ENCODE data around the gene CCDC88C. TPM values are rescaled to one million over a fixed set of nuclear protein-coding genes. Genes with fewer than 3 reads are reported as not detected.

Gene CCDC88C
- total RNA-seq, 1 experiment from 2014 or later, result 21.3 TPM

GRCh38 chr14:91327250-91327595 lies 90.4 kb downstream of the CCDC88C start:
- no peak for TF ChIP-seq REST (IDR thresholded peaks at IDR 0.05; ENCODE audit: insufficient read depth in 1 of 2, low read depth in 2 of 2, low read length in 1 of 2)
- no peak for TF ChIP-seq SIN3A (IDR thresholded peaks at IDR 0.05; ENCODE audit: borderline replicate concordance, insufficient read depth, low read depth, low read length)
- TF ChIP-seq TCF7L2 (IDR thresholded peaks at IDR 0.05; ENCODE audit: low read depth, low read length), result no peak
- TF ChIP-seq CTCF (IDR thresholded peaks at IDR 0.05), result no peak
- POLR2A ChIA-PET, result no interaction called here
- Histone ChIP-seq H3K9me3 (ENCODE audit: control insufficient read depth, insufficient read depth, low read depth, low read length) (no peaks in the 10 kb centered on the region), H3K27ac (ENCODE audit: low read length) (no peak overlapping the region), H3K4me3 (ENCODE audit: low read depth in 2 of 2, low read length in 2 of 2) (no peak overlapping the region), H3K36me3 (ENCODE audit: control insufficient read depth, insufficient read depth, low read length) (no peaks in the 10 kb centered on the region), H3K27me3 (ENCODE audit: control insufficient read depth, insufficient read depth, low read length) (no peaks in the 10 kb centered on the region), H3K4me1 (ENCODE audit: control insufficient read depth, insufficient read depth, low read length) (peaks cover 2% of the 10 kb centered on the region; the same call in 1 of the 2 replicates)
- DNase-seq (ENCODE audit: low read depth, low spot score), result no peak
- in situ Hi-C loops (cut with HindIII; ENCODE audit: low pct_unique_long_range_greater_than_20kb, low sequenced_read_pairs) (no loop called here), intact Hi-C loops (cut with micrococcal nuclease; ENCODE audit: unreplicated experiment) (no loop called here)
- CTCF ChIA-PET, result no interaction called here
- BruUV-seq (replicated peaks), result no TSS peak
- no peak for ATAC-seq

- ATAC-seq, result no peak
- intact Hi-C loops (cut with micrococcal nuclease; ENCODE audit: unreplicated experiment) (no loop called here), in situ Hi-C loops (cut with HindIII; ENCODE audit: low pct_unique_long_range_greater_than_20kb, low sequenced_read_pairs) (no loop called here)
- H3K27me3 ChIP-seq (ENCODE audit: control insufficient read depth, insufficient read depth, low read length), result no peaks in the 10 kb centered on the region
- H3K4me3 ChIP-seq (ENCODE audit: low read depth in 2 of 2, low read length in 2 of 2), result no peak overlapping the region
- H3K9me3 ChIP-seq (ENCODE audit: control insufficient read depth, insufficient read depth, low read depth, low read length), result no peaks in the 10 kb centered on the region
- TF ChIP-seq SIN3A (IDR thresholded peaks at IDR 0.05; ENCODE audit: borderline replicate concordance, insufficient read depth, low read depth, low read length) (no peak), TCF7L2 (IDR thresholded peaks at IDR 0.05; ENCODE audit: low read depth, low read length) (no peak), CTCF (IDR thresholded peaks at IDR 0.05) (no peak), POLR2AphosphoS5 (IDR thresholded peaks at IDR 0.05; ENCODE audit: low read depth, low read length) (no peak), REST (IDR thresholded peaks at IDR 0.05; ENCODE audit: insufficient read depth in 1 of 2, low read depth in 2 of 2, low read length in 1 of 2) (no peak)
- ChIA-PET POLR2A (no interaction called here), CTCF (no interaction called here)
- BruUV-seq (replicated peaks), result no TSS peak
- no peak overlapping the region for H3K27ac ChIP-seq (ENCODE audit: low read length)
- H3K36me3 ChIP-seq (ENCODE audit: control insufficient read depth, insufficient read depth, low read length), result no peaks in the 10 kb centered on the region
- DNase-seq (ENCODE audit: low read depth, low spot score), result no peak
- no peaks in the 10 kb centered on the region for H3K4me1 ChIP-seq (ENCODE audit: control insufficient read depth, insufficient read depth, low read length)
These were observed 90.9 kb downstream of the CCDC88C start for GRCh38 chr14:91326514-91327249.
